CD1c-positive myeloid dendritic cell (primary cell): ENCODE measurements around the gene CAMK2G.
"Not testable (repeated sequence)": the region's sequence is repeated elsewhere in the genome, so short reads cannot be mapped to it uniquely, and the experiment has no call there.

Experiments used
- DNase-seq: peaks from one replicate; pipeline ENCODE4 v3.0.0-alpha.2; 2016; ENCODE audit errors: extremely low spot score

The CAMK2G gene

DNA sequence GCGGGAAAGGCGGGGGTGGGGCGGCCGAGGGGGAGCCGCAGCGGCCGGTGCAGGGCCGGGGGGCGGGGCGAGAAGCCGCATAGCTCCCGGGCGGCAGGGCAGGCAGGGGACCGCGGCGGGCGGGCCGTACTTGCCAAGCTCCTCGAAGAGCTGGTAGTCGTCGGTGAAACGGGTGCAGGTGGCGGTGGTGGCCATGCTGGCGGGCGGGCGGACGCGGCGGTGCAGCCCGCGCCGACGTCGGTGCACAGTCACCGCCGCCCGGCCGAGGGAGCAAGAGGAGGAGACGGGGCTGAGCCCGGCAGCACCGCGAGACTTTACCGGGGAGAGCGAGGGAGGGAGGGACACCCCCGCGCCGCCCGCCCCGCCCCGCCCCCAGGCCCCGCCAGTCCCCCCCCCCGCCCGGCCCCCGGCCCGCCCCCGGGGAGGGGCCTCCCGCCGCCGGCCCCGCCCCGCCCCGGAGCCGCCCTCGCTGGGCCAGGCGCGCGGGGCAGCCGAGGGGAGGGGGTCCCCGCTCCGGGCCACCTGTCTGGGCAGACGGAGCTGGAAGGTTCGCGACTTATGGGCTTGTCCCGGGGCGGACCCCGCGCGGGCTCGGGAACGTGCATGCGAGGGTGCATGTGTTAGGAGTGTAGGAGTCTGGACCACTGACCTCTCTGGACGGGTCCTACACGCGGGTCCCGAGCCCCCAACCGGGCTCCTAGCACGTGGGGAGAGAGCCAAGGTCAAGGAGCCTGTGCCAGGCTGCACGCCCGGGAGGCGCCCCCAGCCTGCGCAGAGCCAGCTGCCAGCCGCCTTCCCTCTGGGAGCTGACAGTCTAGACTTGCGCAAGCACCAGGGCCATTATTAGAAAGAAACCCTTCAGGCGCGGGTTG is at the start of gene CAMK2G:
Gene CAMK2G, minus strand, starts transcription at position 289 of the 872 bp plus-strand sequence. Its CDS starts 94 bp downstream, at position 195.
- peak; percentile 85 for DNase-seq

DNA sequence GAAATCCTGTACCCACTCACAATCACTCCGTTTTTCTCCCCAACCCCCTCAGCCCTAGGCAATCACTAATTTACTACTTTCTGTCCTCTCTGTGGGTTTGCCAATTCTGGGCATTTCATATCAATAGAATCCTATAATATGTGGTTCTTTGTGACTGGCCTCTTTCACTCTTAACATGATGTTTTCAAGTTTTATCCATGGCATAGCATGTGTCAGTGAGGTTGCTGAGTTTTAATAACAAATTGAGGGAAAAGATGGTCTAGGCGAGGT is 48.4 kb upstream of the CAMK2G start:
- no peak for DNase-seq

DNA sequence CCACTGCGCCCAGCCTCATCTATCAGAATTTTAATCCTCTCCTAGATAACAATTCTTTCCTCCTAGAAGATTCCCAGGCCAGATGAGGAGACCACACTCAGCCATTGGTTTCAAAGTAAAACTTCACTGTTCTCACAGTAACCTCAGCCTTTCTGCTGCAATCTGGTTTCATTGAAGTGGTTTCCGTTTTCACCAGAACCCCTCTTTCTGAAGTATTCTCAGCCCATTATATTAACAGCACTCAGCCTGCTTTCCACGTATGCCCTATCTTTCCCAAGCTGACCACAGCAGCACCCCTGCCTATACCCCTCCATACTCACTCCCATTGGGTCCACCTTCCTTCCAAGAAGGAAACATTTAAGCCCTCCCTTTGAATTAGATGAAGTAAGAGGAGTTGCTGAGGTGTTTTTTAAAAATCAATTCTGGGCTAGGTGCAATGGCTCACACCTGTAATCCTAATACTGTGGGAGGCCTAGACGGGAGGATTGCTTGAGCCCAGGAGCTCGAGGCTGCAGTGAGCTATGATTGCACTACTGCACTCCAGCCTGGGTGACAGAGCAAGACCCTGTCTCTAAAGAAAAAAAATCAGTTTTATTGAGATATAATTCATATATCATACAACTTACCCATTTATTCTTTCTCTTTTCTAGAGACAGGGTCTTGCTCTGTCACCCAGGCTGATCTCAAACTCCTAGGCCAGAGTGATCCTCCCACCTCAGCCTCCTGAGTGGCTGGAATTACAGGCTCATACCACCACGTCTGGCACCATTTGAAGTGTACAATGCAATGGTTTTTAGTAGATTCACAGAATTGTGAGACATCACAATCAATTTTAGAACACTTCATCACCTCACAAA is 47.9 kb upstream of the CAMK2G start:
- DNase-seq = no peak

DNA sequence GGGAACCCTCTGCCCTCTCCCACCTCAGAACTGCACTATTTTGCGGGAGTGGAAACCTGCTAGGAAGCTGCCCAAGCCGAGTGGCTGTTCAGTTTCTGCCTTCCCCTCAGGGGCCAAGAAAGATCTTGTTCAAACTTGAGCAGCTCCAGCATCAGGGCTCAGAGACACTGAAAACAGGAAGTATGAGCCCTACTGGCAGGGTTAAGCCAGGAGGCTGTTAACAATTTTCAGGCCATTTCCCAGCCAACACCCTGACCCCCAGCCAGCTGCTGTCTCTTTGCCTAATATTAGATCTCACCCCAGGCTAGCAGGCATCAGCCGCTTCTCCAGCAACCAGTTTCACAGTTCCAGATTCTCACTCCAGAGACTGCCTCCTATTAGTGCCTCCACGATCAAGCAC is 45.7 kb upstream of the CAMK2G start:
- peak; percentile 61 for DNase-seq

DNA sequence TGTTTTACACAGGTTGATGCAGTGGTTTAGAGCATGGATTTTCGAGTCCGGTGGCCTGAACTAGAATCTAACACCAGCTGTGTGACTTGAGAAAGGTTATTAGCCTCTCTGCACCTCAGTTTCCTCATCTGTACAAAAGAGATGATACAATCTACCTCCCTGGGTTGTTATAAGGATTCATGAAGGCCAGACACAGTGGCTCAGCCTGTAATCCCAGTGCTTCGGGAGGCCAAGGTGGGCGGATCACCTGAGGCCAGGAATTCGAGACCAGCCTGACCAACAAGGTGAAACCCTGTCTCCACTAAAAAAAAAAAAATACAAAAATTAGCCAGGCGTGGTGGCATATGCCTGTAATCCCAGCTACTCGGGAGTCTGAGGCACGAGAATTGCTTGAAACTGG is 45.1 kb upstream of the CAMK2G start:
- not testable (repeated sequence) for DNase-seq

DNA sequence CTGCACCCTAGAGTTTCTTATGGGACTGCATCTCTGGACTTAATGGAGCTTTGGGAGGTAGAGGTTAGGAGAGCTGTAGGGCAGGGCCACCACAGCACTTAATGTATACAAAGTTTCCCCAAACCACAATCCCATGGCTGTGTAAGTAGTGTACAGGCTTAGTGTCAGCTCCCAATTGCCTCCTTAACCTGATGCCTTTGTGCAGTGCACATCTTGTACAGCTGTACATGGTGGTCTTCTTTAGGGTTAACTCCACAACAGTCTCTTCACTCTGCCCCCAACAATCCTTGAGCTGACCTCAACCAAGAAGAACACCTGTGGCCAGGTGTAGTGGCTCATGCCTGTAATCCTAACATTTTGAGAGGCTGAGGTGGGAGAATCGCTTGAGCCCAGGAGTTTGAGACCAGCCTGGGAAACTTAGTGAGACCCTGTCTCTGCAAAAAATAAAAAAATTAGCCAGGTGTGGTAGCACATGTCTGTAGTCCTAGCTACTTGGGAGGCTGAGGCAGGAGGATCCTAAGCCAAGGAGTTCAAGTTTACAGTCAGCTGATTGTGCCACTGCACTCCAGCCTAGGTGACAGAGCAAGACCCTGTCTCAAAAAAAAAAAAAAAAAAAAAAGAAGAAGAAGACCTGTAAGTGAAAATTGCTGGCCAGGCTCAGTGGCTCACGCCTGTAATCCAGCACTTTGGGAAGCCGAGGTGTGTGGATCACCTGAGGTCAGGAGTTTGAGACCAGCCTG is 43.4 kb upstream of the CAMK2G start:
- DNase-seq = no peak

DNA sequence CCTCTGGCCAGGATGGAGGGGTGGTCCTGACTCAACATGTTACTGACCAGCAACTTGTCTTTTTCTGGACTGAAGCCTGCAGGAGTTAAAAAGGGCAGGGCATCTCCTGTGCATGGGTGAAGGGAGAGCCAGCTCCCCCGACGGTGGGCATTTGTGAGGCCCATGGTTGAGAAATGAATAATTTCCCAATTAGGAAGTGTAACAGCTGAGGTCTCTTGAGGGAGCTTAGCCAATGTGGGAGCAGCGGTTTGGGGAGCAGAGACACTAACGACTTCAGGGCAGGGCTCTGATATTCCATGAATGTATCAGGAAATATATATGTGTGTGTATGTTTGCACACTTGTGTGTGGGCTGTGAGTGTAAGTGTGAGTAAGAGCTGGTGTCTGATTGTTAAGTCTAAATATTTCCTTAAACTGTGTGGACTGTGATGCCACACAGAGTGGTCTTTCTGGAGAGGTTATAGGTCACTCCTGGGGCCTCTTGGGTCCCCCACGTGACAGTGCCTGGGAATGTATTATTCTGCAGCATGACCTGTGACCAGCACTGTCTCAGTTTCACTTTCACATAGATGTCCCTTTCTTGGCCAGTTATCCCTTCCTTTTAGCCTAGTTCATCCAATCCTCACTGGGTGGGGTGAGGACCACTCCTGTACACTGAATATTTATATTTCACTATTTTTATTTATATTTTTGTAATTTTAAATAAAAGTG is 42.6 kb upstream of the CAMK2G start:
- DNase-seq = peak; percentile 28

DNA sequence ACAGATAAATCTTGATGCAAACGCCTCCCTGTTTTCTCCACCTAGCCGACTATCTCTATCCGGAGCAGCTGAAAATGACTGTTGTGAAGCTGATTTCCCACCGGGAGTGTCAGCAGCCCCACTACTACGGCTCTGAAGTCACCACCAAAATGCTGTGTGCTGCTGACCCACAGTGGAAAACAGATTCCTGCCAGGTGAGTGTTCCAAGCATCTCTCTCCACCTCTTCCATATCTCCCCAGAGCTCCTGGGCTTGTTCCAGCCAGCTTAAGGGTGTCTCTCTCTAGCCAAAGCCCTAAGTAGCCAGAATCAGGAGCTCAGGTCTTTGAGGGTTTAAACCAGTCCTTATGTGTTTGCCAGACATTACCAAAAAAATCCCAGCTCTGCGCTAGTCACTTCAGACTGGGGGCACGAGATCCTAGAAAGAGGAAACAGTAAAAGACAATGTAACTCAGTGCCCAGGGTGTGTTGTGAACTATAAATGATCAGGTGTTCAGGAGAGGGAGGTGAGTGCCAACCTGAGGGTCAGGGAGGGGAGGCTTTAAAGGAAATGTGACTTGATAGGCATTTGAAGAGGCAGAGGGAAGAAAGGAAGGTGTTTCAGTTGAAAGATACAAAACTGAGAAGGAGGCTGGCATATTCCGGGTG is 41.0 kb upstream of the CAMK2G start:
- no peak for DNase-seq

DNA sequence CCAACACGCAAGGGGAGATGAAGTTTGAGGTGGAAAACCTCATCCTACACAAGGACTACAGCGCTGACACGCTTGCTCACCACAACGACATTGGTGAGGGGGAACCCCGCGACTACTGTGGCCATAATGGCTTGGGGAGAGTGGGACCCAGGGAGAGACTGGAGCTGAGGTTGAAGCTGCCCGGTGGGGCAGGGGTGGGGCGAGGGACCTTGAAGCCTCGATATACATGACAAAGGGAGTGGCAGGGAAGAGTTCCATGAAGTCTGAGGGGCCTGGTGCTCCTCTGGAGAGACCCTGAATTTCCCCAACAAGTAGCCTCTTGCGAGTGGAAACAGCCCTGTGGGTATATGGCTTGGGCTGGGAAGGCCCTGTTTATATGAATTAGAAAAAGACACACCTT is 39.7 kb upstream of the CAMK2G start:
- no peak for DNase-seq

DNA sequence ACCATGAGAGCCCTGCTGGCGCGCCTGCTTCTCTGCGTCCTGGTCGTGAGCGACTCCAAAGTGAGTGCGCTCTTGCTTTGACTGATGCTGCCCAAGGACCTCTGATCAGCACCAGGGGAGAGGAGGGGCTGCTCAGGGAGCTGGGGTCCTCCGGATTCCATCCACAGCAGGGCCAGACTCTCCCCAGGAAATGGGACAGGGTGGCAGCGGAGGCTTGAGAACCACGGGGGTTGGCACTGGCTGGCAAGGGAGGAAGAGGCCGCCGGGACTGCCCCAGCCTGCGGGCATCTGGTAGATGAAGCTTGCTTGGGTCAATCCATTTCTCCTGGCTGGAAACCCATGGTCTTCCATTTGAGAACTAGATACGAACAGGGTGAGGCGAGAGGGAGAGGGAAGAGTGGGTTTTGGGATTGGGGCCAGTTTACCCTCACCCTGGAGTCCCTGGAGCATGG is 37.2 kb upstream of the CAMK2G start:
- no peak for DNase-seq

DNA sequence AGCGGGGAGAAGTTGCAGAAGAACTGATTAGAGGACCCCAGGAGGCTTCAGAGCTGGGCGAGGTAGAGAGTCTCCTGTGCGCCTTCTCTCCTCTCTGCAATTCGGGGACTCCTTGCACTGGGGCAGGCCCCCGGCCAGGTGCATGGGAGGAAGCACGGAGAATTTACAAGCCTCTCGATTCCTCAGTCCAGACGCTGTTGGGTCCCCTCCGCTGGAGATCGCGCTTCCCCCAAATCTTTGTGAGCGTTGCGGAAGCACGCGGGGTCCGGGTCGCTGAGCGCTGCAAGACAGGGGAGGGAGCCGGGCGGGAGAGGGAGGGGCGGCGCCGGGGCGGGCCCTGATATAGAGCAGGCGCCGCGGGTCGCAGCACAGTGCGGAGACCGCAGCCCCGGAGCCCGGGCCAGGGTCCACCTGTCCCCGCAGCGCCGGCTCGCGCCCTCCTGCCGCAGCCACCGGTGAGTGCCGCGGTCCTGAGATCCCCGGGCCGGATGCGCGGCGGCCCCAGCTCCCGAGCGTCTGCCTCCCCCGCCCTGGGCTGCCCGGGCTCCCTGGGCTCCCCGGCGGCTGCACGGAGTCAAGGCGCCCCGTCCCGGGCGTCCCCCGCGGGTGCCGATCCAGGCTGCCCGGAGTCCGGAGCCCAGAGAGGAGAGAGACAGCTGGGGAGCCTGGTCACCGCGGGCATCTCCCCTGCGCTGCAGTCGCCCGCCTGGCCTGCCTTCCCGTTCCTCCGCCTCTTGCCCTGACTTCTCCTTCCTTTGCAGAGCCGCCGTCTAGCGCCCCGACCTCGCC is 36.6 kb upstream of the CAMK2G start, which contains the start of gene PLAU:
Gene PLAU, plus strand, starts transcription at position 369 of the 789 bp plus-strand sequence. CDS start 424 bp downstream, outside the sequence.
- DNase-seq = peak; percentile 70

DNA sequence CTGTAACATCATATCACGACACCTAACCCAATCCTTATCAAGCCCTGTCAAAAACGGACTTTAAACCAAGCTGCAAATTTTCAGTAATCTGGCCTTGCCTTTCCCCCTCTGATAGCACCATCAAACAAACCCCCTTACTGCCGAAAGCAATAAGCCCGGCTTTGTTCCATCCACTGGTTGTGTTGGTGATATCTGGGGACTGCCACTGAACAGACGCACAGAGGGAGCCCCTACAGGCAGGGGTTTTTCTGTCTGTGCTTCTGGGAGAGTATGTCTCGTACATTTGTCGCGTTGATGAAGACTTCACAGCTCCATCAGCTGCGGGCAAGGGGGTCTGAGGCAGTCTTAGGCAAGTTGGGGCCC is 36.0 kb upstream of the CAMK2G start:
- DNase-seq = no peak

DNA sequence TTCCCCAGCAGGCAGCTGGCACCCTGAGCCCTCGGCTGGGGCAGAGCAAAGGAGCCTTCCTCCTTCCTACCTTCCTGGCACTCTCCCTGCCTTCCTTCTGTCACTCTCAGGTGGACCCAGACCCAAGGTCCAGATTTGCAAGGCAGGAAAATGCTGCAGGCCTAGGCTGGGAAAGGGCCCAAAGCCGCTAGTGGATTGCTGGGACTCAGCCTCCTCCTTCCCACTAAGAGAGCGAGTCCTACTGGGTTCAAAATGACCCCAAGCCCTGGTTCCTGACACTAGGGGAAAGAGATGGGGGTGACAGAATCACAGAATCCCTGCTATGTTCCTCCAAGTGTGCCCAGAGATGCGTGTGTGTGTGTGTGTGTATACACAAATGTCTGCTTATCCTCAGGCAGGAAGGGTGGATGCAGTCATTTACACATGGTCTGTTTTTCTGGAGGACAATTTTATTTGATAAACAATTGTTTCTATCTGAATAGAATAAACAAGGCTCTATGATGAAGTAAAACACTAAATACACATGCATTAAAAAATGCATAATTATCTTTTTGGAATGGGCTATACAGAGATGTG is 35.3 kb upstream of the CAMK2G start:
- DNase-seq = no peak

DNA sequence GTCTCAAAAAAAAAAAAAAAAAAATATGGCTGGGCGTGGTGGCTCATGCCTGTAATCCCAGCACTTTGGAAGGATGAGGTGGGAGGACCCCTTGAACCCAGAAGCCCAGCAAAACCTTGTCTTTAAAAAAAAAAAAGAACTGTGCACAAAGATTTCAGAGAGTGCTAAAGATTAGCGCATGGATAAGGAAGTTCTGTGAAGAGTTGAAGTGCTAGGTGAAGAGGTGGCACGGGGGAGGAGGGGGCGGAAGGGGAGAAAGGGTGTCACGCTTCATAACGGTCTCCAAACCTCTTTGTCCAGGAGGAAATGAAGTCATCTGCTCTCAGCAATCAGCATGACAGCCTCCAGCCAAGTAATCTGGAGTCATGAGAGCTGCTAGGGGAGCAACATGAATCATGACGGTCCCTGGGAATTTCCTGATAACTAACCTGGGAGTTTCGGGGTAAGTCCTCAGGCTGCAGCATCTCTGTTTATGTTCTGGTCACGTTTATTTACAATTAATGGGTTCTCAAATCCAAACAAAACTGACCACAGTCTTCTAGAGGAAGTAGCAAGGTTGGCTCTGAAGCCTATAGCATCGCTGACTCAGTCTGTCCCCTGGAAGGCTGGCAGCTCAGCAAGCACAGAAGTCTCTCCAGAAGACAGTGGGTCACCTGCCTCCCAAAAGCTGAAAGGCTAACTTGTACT is 34.6 kb upstream of the CAMK2G start:
- peak; percentile 96 for DNase-seq

DNA sequence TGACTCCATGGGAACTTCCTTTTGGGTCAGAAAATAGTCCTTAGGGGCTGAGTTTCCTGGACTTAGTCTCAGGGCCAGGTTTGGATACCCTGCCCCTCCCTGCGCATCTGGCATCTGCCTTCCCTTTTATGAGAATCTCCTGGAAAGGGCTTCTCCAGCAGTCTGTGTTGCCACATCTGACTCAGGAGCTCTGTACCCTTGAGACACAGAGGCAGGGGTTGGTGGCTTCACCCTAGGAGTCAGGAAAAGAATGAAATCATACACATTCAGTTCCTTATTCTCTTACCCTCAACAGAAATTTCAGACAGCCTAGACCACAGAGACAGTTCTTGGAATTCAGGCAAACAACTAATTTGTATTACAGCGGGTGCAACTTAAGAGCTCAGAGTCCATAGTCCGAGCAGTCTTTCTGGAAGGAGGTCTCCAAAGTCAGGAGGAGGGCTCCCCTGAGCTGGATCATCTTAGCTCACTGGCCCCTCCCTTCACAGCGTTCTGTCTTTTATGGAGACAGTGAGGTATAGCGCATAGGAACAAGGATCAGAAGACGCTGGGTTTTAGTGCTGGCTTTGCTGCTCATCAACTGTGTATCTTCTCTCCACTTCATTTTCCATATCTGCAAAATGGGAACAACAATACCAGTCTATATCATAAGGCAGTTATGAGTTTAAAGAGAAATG is 33.6 kb upstream of the CAMK2G start:
- peak; percentile 95 for DNase-seq

DNA sequence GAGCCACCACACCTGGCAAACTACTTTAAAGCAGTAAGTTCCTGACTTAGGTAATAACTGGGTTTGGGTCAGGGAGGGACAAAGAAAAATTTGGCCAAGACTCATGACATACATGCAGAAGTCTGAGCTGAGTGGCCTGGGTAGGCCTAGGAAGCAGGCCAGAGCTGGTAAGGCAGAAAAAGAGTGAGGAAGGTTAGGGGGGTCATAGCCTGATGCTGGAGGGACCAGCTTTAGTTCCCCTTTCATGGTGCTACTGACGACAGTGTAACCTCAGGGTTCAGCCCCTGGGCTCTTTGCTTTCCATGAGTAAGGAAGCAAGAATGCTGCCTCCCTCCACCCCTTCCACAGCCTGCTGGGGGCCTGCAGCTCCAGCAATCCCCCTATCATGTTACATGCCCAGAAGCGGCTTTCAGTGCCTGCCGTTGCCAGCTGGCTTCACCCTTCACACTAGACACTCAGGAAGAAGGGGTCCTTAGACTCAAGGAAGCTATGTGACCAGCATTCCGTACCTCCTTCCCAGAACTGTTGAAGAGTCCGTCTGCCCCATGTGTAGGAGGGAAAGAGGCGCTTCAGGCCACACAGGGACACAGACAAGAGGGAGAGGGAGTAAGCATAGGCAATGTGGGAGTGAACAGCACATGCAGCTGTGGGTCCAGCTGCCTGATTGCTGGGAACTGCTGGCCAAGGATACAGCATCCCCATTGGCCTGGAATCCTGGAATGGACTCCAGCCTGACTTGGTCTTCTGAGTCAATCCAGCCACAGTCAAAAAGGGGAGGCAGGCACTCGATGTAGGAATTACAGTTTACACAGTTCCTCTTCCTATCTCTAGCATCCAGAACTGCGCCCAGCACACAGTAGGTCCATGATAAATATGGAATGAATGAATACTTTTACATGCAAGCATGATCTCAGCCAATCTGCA is 32.4 kb upstream of the CAMK2G start:
- DNase-seq = peak; percentile 86

DNA sequence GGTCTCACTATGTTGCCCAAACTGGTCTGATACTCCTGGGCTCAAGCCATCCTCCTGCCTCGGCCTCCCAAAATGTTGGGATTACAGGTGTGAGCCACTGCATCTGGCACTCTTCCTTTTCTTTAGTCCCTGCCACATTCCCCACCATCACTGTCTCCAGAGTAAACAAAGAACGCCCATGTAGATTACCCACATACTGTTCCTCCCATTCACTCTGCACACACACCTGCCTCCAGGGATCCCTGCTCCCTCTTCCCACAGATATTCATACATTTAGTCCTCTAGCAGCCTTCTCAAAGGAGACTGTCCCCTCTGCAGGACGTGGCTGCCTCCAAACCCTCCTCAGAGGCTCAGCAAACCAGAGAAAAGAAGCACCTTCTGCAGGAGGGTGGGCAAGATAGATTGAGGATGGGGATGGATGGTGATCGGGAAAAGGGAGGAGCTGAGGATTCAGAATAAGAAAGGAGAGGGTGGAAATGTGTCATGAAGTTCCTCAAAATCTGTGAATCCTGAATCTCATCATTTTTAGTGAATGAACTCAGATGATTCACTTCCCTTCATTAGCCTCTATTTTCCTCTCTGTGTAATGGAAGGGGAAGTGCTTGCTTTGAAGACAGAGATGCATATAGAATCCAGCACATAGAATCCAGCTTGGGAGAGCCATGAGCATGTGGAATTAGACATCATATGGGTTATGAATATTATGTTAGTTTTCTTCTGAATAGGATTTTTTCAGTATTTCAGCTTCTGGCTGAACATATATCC is 31.1 kb upstream of the CAMK2G start:
- peak; percentile 91 for DNase-seq
